NCI-H2196 treated with DMSO at 0.1 percent for 48 hours (cell line): ENCODE measurements around the gene GATA5.
A peak's percentile ranks its signal among the peaks of the same experiment; 100 is the strongest.
"Not testable (repeated sequence)": the region's sequence is repeated elsewhere in the genome, so short reads cannot be mapped to it uniquely, and the experiment has no call there.

ENCODE experiments used
- DNase-seq: peaks from one replicate; lab custom pipeline; 2025; ENCODE audit not compliant: unreplicated experiment; lab: John Stamatoyannopoulos, UW

The GATA5 gene

GRCh38 chr20:62505337-62506045, 29.7 kb upstream of the GATA5 start:
- no peak for DNase-seq

- DNase-seq: no peak
Measured at GRCh38 chr20:62504323-62504722, 28.5 kb upstream of the GATA5 start.

GRCh38 chr20:62503401-62504178, 27.8 kb upstream of the GATA5 start:
- DNase-seq: no peak

GRCh38 chr20:62502496-62503095, 26.8 kb upstream of the GATA5 start:
- DNase-seq: no peak

GRCh38 chr20:62501801-62502495, 26.2 kb upstream of the GATA5 start:
- no peak for DNase-seq

GRCh38 chr20:62500237-62500864, 24.6 kb upstream of the GATA5 start:
- DNase-seq: peak; percentile 22

GRCh38 chr20:62499758-62500236, 24.0 kb upstream of the GATA5 start:
- DNase-seq: no peak

GRCh38 chr20:62498874-62499273, 23.1 kb upstream of the GATA5 start:
- no peak for DNase-seq

GRCh38 chr20:62496568-62497218, 20.9 kb upstream of the GATA5 start:
- no peak for DNase-seq

GRCh38 chr20:62495749-62496567, 20.2 kb upstream of the GATA5 start:
- DNase-seq: no peak

- DNase-seq: no peak
Measured at GRCh38 chr20:62494980-62495748, 19.4 kb upstream of the GATA5 start.

GRCh38 chr20:62494537-62494936, 18.7 kb upstream of the GATA5 start:
- DNase-seq: no peak

- DNase-seq: no peak
Measured at GRCh38 chr20:62493886-62494285, 18.1 kb upstream of the GATA5 start.

GRCh38 chr20:62493253-62493885, 17.6 kb upstream of the GATA5 start:
- no peak for DNase-seq

GRCh38 chr20:62492711-62493110, 16.9 kb upstream of the GATA5 start:
- no peak for DNase-seq

GRCh38 chr20:62490783-62491182, 15.0 kb upstream of the GATA5 start:
- not testable (repeated sequence) for DNase-seq

GRCh38 chr20:62489932-62490263, 14.1 kb upstream of the GATA5 start:
- DNase-seq: no peak

GRCh38 chr20:62489186-62489931, 13.6 kb upstream of the GATA5 start:
- DNase-seq: no peak
